T-helper 1 cell treated with Interleukin-12 subunit alpha and Interleukin-12 subunit beta and Interleukin-4 antibody, amounts not matched to agents 30 μg/mL and 1 μg/mL, for 36 hours (primary cell): Measurements from ENCODE around the gene MYO1A.
A peak's percentile ranks its signal among the peaks of the same experiment; 100 is the strongest.

Experiments used
- H3K27ac Mint-ChIP-seq: one replicate; pipeline ENCODE4 v1.8.0; 2021; ENCODE audit warnings: mild to moderate bottlenecking, mixed read lengths
- H3K27me3 Mint-ChIP-seq: one replicate; pipeline ENCODE4 v1.8.0; 2021; ENCODE audit warnings: low read depth, mixed read lengths
- H3K36me3 Mint-ChIP-seq: one replicate; pipeline ENCODE4 v1.8.0; 2021; ENCODE audit warnings: low read depth, mixed read lengths
- H3K4me1 Mint-ChIP-seq: one replicate; pipeline ENCODE4 v1.8.0; 2021; ENCODE audit warnings: low read depth, mixed read lengths
- H3K4me3 Mint-ChIP-seq: one replicate; pipeline ENCODE4 v1.8.0; 2021; ENCODE audit warnings: mild to moderate bottlenecking, moderate library complexity, mixed read lengths
- H3K9me3 Mint-ChIP-seq: one replicate; pipeline ENCODE4 v1.8.0; 2021; ENCODE audit warnings: mixed read lengths

MYO1A gene

DNA sequence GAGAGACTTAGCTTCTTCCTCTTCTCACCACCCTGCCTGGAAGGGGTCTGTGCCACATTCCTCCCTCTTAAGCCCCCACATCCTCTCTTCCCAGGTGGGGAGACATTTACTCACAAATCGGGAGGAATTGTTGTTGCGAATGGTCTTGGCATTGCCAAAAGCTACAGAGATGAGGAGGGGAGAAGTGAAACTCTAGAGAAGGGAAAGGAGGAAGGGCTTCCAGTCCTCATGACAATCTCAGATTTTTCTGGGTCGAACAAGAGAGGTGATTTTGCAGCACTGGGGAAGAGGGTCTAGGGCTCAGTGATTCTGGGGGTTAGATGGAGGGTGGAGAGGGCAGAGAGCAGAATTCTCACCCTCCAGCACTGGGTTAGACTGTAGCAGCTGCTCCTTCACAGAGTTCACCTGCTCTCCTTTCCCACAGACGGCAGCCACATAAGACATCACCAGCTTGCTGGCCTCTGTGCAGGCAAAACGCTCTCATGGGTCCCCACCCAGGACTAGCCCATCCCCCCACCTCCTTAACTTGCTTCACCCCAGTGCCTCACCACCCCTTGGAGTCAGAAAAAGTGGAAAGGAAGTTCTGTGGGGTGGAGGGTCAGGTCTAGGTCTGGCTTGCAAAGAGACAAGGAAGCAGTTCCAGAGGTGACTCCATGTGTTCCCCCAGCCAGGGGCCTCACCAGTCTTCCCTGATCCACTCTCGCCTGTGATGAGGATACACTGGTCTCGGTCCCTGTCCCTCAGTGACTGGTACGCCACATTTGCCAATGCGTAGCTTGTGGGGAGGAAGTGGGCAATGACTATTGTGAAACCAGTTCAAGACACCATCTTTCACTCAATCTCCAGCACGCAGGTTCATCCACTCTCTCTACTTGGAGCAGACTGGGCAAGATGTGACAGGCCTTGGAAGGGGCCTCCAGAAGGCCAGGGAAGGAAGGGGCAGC lies 2.7 kb downstream of the MYO1A start:
- peaks cover 18% of the 10 kb centered on the region for H3K4me1 Mint-ChIP-seq
- peak overlapping the region; percentile 80 for H3K27ac Mint-ChIP-seq
- peaks cover 2% of the 10 kb centered on the region for H3K36me3 Mint-ChIP-seq
- H3K9me3 Mint-ChIP-seq: no peaks in the 10 kb centered on the region
- peaks cover 4% of the 10 kb centered on the region for H3K27me3 Mint-ChIP-seq
- H3K4me3 Mint-ChIP-seq: peak overlapping the region; percentile 52

DNA sequence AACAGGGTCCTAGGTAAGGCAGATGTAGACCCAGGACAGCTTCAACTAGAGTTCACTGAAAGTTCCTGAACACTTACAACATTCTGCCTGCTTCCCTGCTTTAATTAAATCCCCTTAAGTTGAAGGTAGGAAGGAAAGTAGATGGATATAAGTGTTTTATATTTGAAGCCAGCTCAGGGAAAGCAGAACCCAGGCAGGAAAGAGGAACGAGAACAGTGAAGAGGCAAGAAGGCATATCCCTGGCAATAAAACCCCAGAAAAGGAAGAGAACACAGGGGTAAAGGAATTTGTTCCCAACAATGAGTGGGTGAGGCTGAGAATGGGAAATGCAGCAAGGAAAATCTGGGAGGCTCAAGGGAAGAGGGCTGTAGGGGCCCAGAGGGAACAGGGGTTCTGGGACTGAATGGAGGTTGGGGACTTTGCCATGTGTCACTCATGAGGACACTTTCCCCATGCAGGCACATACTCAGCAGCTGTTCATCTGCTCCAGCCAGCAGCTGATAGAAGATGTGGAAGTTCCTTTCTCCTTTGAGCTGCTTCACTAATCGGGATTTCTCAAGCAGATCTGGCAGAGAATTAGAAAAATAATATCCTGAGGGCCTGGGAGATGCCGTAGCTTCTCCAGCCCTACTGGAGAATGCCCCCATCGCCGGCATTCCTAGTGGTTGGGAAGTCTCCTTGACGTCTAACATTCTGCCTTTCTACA lies 3.7 kb downstream of the MYO1A start:
- Mint-ChIP-seq H3K4me3 (no peak overlapping the region), H3K27ac (no peak overlapping the region), H3K4me1 (peaks cover 18% of the 10 kb centered on the region), H3K9me3 (no peaks in the 10 kb centered on the region), H3K36me3 (peaks cover 2% of the 10 kb centered on the region), H3K27me3 (peaks cover 4% of the 10 kb centered on the region)

DNA sequence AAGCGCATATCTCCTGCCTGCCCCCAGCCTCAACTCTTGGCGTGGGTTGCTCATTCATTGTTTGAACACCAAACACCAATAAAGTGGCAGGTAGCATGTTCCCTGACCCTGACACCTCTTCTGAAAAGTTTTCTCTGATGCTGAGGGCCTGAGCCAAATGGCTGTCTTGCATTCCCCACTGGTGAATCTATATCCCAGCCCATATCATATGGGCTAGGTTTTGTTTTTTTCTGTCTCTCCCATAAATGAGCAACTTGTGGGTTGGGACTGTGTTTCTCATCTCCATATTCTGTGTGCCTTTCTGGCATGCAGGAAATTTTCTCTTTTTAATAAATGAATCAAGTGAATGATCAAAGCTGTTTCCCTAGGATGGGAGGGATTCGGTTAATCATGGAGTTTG lies 5.0 kb downstream of the MYO1A start:
- Mint-ChIP-seq H3K4me3 (no peak overlapping the region), H3K4me1 (peaks cover 18% of the 10 kb centered on the region), H3K27me3 (no peaks in the 10 kb centered on the region), H3K9me3 (no peaks in the 10 kb centered on the region), H3K27ac (no peak overlapping the region), H3K36me3 (peaks cover 2% of the 10 kb centered on the region)

GRCh38 chr12:57044468-57044867 lies 5.5 kb downstream of the MYO1A start:
- H3K27ac Mint-ChIP-seq: no peak overlapping the region
- H3K36me3 Mint-ChIP-seq: peaks cover 2% of the 10 kb centered on the region
- no peaks in the 10 kb centered on the region for H3K27me3 Mint-ChIP-seq
- peaks cover 18% of the 10 kb centered on the region for H3K4me1 Mint-ChIP-seq
- H3K9me3 Mint-ChIP-seq: no peaks in the 10 kb centered on the region
- H3K4me3 Mint-ChIP-seq: no peak overlapping the region

DNA sequence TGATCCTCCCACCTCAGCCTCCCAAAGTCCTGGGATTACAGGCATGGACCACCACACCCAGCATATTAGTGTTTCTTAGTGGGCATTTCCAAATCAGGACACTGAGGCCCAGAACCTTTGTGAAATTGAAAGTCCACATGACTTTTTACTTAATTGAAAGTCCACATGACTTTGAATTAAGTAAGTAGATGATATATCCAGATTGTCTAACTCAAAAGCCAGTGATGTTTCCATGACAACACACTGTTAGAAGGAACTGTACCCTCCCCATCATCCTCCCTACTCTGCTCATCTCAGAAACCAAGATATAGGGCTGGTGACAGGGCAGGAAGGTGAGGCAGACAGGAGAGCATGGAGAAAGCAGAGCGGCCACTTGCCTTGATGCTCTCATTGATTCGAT lies 7.2 kb downstream of the MYO1A start:
- Mint-ChIP-seq H3K27ac (no peak overlapping the region), H3K36me3 (peaks cover 2% of the 10 kb centered on the region), H3K4me3 (no peak overlapping the region), H3K9me3 (no peaks in the 10 kb centered on the region), H3K27me3 (no peaks in the 10 kb centered on the region), H3K4me1 (peaks cover 11% of the 10 kb centered on the region)

DNA sequence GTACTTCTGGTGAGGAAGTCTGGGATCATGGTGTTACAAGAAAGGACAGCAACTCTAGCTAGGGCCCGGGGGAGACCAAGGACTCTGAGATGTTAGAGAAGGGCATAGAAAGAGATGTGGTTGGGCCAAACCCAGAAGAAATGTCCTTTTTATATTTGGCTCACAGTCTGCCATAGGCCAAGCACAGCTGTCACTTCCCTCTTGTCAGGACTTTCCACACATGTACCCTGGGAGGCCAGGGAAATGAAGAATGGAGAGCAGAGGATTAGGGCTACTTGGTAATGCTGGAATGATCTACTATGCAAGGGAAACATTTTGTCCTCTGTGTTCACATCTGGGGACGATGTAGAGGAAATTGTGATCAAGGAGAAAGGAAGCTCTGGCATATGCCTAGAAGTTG lies 9.2 kb downstream of the MYO1A start:
- no peaks in the 10 kb centered on the region for H3K27me3 Mint-ChIP-seq
- H3K4me3 Mint-ChIP-seq: no peak overlapping the region
- no peaks in the 10 kb centered on the region for H3K9me3 Mint-ChIP-seq
- no peak overlapping the region for H3K27ac Mint-ChIP-seq
- H3K4me1 Mint-ChIP-seq: no peaks in the 10 kb centered on the region
- no peaks in the 10 kb centered on the region for H3K36me3 Mint-ChIP-seq

DNA sequence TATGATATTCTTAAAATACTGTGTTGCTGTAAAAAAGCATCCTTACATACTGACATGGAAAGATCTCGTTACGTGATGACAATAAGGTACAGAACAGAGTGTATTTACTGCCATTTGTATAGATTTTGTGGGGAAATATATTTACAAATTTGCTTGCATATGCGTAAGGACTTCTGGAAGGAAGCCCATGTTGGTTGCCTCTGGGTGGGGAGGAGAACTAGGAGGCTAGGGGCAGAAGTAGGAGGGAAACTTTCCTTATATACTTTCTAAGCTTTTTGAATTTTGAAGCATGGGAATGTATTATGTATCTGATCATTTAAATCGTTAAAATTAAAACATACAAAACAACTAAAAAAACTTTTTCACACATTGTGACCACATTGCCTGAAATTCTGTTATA lies 9.7 kb downstream of the MYO1A start:
- Mint-ChIP-seq H3K4me1 (no peaks in the 10 kb centered on the region), H3K9me3 (no peaks in the 10 kb centered on the region), H3K27me3 (no peaks in the 10 kb centered on the region), H3K27ac (no peak overlapping the region), H3K4me3 (no peak overlapping the region), H3K36me3 (no peaks in the 10 kb centered on the region)

DNA sequence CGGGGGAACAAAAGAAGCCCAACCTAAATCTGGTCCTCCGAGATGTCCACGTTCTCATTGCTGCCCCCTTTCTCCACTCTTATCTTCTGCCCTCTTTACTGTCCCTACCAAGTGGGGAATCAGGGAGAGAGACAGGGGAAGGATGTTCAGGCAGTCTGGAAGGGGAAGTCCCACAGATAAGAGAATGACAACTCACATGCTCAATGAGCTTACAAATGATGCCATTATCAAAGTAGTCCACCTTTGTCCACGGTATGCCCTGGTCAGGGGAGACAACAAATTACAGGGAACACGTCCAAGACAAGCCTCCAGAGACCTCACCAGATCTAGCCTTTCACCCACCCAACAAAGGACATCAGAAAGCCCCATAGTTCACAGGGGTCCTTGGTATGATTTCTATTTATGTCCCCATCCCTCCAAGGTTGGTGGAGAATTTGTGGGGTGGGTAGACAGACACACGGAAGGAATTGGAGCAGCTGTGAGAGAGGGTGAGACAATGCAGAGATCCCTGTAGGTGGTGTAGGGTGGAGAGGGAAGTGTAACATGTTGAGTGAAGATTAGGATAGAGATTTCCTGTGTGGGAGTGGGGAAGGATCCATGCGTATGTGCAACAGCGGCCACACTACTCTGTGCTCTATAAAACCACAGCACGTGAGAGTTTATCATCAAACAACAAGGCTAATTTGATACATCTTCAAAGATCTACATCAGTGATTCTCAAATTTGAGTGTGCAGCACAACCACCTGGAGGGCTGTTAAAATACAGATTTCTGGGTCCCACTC lies 10.7 kb downstream of the MYO1A start:
- Mint-ChIP-seq H3K27ac (no peak overlapping the region), H3K36me3 (no peaks in the 10 kb centered on the region), H3K27me3 (no peaks in the 10 kb centered on the region), H3K4me3 (no peak overlapping the region), H3K9me3 (no peaks in the 10 kb centered on the region), H3K4me1 (no peaks in the 10 kb centered on the region)

DNA sequence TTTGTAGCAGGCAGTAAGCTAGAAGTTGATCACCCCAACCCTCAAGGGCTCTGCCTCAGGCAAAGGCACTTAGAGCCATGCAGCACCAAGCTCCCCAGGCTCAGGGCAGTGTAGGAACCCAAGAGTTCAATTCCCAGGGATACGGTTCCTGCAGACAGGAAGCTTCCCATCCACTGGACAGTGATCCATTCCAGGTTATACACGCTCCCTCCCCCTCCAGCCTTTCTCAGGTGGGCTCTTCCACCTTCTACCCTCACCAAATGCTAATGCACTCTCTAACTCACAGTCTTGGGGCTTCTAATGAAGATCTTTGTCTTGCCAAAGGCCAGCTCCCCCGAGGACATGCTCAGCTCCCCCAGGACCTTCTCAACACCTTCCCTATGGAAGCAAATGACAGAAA lies 12.7 kb downstream of the MYO1A start:
- H3K27ac Mint-ChIP-seq: no peak overlapping the region
- H3K9me3 Mint-ChIP-seq: no peaks in the 10 kb centered on the region
- H3K27me3 Mint-ChIP-seq: no peaks in the 10 kb centered on the region
- no peaks in the 10 kb centered on the region for H3K36me3 Mint-ChIP-seq
- no peaks in the 10 kb centered on the region for H3K4me1 Mint-ChIP-seq
- H3K4me3 Mint-ChIP-seq: no peak overlapping the region

GRCh38 chr12:57033431-57033830 lies 16.5 kb downstream of the MYO1A start:
- no peak overlapping the region for H3K4me3 Mint-ChIP-seq
- H3K27ac Mint-ChIP-seq: no peak overlapping the region
- H3K27me3 Mint-ChIP-seq: no peaks in the 10 kb centered on the region

DNA sequence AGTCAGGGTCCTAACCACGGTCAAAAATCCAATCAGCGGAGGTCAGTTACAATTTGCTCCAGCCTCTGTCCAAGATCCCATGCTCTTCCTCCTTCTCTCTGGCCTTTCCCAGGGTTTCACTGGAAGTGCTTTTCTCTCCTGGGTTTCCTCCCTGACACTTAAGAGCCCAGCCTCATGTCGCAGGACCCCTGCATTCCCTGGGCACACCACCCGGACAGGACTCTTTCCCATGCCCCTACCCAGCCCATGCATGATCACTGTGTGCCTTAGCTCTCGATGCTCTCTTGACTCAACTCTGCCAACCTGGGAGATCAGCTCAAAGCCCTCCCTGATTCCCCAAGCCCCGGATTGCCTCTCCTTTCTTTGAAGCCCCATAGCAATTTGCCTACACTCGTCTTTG lies 18.1 kb downstream of the MYO1A start:
- Mint-ChIP-seq H3K36me3 (no peaks in the 10 kb centered on the region), H3K4me3 (no peak overlapping the region), H3K27ac (no peak overlapping the region), H3K4me1 (peaks cover 24% of the 10 kb centered on the region), H3K9me3 (no peaks in the 10 kb centered on the region), H3K27me3 (no peaks in the 10 kb centered on the region)

More at GRCh38 chr12:57033431-57033830, 16.5 kb downstream of the MYO1A start:
- Mint-ChIP-seq H3K36me3 (no peaks in the 10 kb centered on the region), H3K9me3 (no peaks in the 10 kb centered on the region), H3K4me1 (peaks cover 17% of the 10 kb centered on the region)

DNA sequence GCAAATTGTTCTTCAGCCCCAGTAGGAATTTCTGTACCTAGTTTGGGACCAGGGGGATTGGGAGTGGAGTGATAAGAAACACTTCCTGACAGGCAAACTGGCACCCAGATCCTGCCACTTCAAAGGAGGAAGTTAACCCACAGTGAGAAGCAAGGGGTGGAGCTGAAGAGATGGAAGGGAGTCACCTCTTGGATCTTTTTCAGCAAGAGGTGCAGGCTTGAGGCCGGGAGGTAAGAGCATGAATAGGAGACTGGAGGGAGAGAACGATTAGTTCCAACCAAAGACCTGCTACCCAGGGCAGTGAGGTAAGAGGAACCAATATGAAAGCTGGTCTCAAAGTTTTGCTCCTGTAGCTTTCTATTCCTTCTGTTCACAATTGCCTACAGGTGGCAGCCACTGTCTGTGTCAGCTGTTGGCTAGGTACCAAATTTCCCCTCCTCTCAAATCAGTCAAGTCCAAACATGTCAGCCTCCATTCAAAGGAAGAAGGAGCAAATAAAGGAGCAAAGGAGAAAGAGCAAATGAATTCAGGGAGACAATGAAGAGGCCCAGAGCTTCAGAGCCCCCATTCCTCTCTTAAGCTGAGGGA lies 18.7 kb downstream of the MYO1A start:
- peaks cover 4% of the 10 kb centered on the region for H3K27me3 Mint-ChIP-seq
- no peak overlapping the region for H3K27ac Mint-ChIP-seq
- peak overlapping the region; percentile 2 for H3K4me3 Mint-ChIP-seq
- no peaks in the 10 kb centered on the region for H3K36me3 Mint-ChIP-seq
- H3K9me3 Mint-ChIP-seq: no peaks in the 10 kb centered on the region
- H3K4me1 Mint-ChIP-seq: peaks cover 24% of the 10 kb centered on the region

GRCh38 chr12:57029457-57029856 lies 20.5 kb downstream of the MYO1A start:
- Mint-ChIP-seq H3K27ac (no peak overlapping the region), H3K27me3 (peaks cover 4% of the 10 kb centered on the region), H3K36me3 (no peaks in the 10 kb centered on the region), H3K4me3 (no peak overlapping the region), H3K9me3 (no peaks in the 10 kb centered on the region), H3K4me1 (peaks cover 24% of the 10 kb centered on the region)

- no peaks in the 10 kb centered on the region for H3K9me3 Mint-ChIP-seq
- no peaks in the 10 kb centered on the region for H3K36me3 Mint-ChIP-seq
- no peak overlapping the region for H3K4me3 Mint-ChIP-seq
- H3K27ac Mint-ChIP-seq: no peak overlapping the region
- H3K27me3 Mint-ChIP-seq: peaks cover 4% of the 10 kb centered on the region
- peaks cover 24% of the 10 kb centered on the region for H3K4me1 Mint-ChIP-seq
Observed at GRCh38 chr12:57027805-57028153, 22.1 kb downstream of the MYO1A start.
